SK-N-SH treated with all-trans-retinoic acid at 6 μM for 48 hours (cell line): ENCODE measurements around the gene BRD3.

ENCODE experiments used
- ARNTL ChIP-seq: fragments of 450-650 bp; formaldehyde crosslinking; IDR thresholded peaks from 2 replicates; pipeline ENCODE4 v1.5.0; 2020; ENCODE audit warnings: low read depth, mild to moderate bottlenecking, moderate library complexity, borderline replicate concordance
- CSDC2 ChIP-seq: fragments of 250-450 bp; sonication (Bioruptor Pico); IDR thresholded peaks from 2 replicates; pipeline ENCODE4 v1.5.0; 2020; ENCODE audit warnings: mild to moderate bottlenecking, moderate library complexity
- PPARA ChIP-seq: fragments of 250-450 bp; sonication (Bioruptor Pico); IDR thresholded peaks from 2 replicates; pipeline ENCODE4 v1.5.0; 2020; ENCODE audit warnings: mild to moderate bottlenecking, borderline replicate concordance
- RARB ChIP-seq: fragments of 250-450 bp; sonication (Bioruptor Pico); IDR thresholded peaks from 2 replicates; pipeline ENCODE4 v1.8.0; 2021; ENCODE audit warnings: mild to moderate bottlenecking, moderate library complexity
- TCF4 ChIP-seq: fragments of 250-450 bp; sonication (Bioruptor Pico); IDR thresholded peaks from 2 replicates; pipeline ENCODE4 v1.8.0; 2021; ENCODE audit warnings: mild to moderate bottlenecking, moderate library complexity, borderline replicate concordance
- TOX ChIP-seq: fragments of 250-450 bp; sonication (Bioruptor Pico); IDR thresholded peaks from 2 replicates; pipeline ENCODE4 v1.8.0; 2021; ENCODE audit warnings: mild to moderate bottlenecking, moderate library complexity, borderline replicate concordance
- ZC3H10 ChIP-seq: fragments of 250-450 bp; sonication (Bioruptor Pico); IDR thresholded peaks from 2 replicates; pipeline ENCODE4 v1.5.1; 2021; ENCODE audit warnings: mild to moderate bottlenecking, moderate library complexity
- ZFP30 ChIP-seq: fragments of 450-650 bp; formaldehyde crosslinking; IDR thresholded peaks from 2 replicates; pipeline ENCODE4 v1.5.0; 2022; ENCODE audit warnings: mild to moderate bottlenecking, moderate library complexity
- ZNF565 ChIP-seq: fragments of 450-650 bp; formaldehyde crosslinking; conservative IDR thresholded peaks from 2 replicates; pipeline ENCODE4 v1.5.0; 2020; ENCODE audit warnings: low read depth, mild to moderate bottlenecking, moderate library complexity
- ZNF8 ChIP-seq: fragments of 450-650 bp; formaldehyde crosslinking; IDR thresholded peaks from 2 replicates; pipeline ENCODE4 v1.5.0; 2020; ENCODE audit warnings: mild to moderate bottlenecking, moderate library complexity
- TF ChIP-seq, protein P1 (sequence below): fragments of 250-450 bp; sonication (Bioruptor Pico); IDR thresholded peaks from 2 replicates; pipeline ENCODE4 v1.8.0; 2020; ENCODE audit warnings: mild to moderate bottlenecking, moderate library complexity, borderline replicate concordance
- TF ChIP-seq, protein P2 (sequence below): fragments of 250-450 bp; sonication (Bioruptor Pico); IDR thresholded peaks from 2 replicates; pipeline ENCODE4 v1.5.1; 2020; ENCODE audit warnings: low read depth, mild to moderate bottlenecking, moderate library complexity

DNA sequence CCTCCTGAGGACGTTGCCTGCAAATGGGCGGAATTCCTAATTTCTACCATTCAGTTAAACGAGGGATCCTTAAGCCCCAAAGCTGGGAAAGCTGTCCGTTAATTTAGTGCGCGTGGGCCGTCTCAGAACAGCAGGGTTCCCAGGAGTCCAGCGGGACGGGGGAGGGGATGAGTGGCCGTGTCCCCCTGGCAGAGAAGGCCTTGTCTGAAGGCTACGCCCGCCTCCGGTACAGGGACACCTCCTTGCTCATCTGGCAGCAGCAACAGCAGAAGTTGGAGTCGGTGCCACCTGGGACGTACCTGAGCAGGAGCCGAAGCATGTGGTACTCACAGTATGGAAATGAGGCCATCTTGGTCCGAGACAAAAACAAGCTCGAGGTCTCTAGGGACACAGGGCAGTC, 41.2 kb downstream of the BRD3 start:
- TF ChIP-seq ZFP30 (CRISPR knock-in tag) (no peak), ZNF8 (no peak), TOX (CRISPR knock-in tag) (no peak), ARNTL (CRISPR knock-in tag) (no peak), RARB (CRISPR knock-in tag) (no peak), ZC3H10 (CRISPR knock-in tag) (no peak), PPARA (no peak), ZNF565 (CRISPR knock-in tag) (no peak), CSDC2 (CRISPR knock-in tag) (no peak), TCF4 (CRISPR knock-in tag) (no peak)
- TF ChIP-seq, protein P1, sequence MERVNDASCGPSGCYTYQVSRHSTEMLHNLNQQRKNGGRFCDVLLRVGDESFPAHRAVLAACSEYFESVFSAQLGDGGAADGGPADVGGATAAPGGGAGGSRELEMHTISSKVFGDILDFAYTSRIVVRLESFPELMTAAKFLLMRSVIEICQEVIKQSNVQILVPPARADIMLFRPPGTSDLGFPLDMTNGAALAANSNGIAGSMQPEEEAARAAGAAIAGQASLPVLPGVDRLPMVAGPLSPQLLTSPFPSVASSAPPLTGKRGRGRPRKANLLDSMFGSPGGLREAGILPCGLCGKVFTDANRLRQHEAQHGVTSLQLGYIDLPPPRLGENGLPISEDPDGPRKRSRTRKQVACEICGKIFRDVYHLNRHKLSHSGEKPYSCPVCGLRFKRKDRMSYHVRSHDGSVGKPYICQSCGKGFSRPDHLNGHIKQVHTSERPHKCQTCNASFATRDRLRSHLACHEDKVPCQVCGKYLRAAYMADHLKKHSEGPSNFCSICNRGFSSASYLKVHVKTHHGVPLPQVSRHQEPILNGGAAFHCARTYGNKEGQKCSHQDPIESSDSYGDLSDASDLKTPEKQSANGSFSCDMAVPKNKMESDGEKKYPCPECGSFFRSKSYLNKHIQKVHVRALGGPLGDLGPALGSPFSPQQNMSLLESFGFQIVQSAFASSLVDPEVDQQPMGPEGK: no peak
- TF ChIP-seq, protein P2, sequence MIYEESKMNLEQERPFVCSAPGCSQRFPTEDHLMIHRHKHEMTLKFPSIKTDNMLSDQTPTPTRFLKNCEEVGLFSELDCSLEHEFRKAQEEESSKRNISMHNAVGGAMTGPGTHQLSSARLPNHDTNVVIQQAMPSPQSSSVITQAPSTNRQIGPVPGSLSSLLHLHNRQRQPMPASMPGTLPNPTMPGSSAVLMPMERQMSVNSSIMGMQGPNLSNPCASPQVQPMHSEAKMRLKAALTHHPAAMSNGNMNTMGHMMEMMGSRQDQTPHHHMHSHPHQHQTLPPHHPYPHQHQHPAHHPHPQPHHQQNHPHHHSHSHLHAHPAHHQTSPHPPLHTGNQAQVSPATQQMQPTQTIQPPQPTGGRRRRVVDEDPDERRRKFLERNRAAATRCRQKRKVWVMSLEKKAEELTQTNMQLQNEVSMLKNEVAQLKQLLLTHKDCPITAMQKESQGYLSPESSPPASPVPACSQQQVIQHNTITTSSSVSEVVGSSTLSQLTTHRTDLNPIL (CRISPR knock-in tag): no peak
